ENCODE measurements around the gene FLT1. TPM values are rescaled to one million over a fixed set of nuclear protein-coding genes. Genes with fewer than 3 reads are reported as not detected.

FLT1 gene
- total RNA-seq, 1 experiment from 2014 or later = 0.25 TPM

DNA sequence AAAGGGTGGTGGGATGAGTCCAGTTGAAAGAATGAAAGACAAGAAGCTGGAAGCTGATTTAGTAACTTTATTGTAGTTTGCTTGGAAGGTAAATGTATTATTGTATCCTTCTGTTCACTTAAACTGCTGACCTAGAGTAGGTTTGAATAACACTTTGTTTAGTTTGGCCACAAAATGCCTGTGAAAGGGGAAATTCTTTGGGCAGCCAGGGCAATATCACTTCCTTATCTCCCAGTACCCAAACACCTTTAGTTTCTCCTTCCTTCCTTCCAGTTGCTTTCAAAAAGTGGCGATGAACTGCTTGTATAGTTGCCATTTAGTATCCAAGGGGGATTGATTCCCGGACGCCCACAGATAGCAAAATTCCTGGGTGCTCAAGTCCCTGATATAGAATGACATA is 236.5 kb downstream of the FLT1 start:
- Histone ChIP-seq H3K4me1 (ENCODE audit: control insufficient read depth in 1 of 2, insufficient read depth in 2 of 2, low read length in 2 of 2) (no peaks in the 10 kb centered on the region), H3K9me3 (ENCODE audit: control insufficient read depth in 1 of 2, insufficient read depth in 1 of 2, low read depth in 1 of 2, low read length in 2 of 2) (no peaks in the 10 kb centered on the region), H3K4me2 (ENCODE audit: low read length) (no peak overlapping the region), H3K27ac (ENCODE audit: low read depth, low read length) (no peak overlapping the region), H3K9me2 (ENCODE audit: insufficient read depth) (no peaks in the 10 kb centered on the region), H3K36me3 (ENCODE audit: control insufficient read depth in 1 of 2, insufficient read depth in 2 of 2, low read length in 2 of 2) (peaks cover 3 to 9% of the 10 kb centered on the region in 2 experiments; a peak in 3 of 4 replicates), H3K27me3 (ENCODE audit: insufficient read depth, low read length) (no peaks in the 10 kb centered on the region), H3K4me3 (replicated peaks in 1 of 2; ENCODE audit: low read depth in 1 of 2, low read length in 2 of 2) (no peak overlapping the region), H3K79me2 (ENCODE audit: insufficient read depth, low read length) (no peaks in the 10 kb centered on the region), H4K20me1 (ENCODE audit: insufficient read depth) (no peaks in the 10 kb centered on the region; the same call in 1 of the 2 replicates), H2AFZ (ENCODE audit: low read depth, low read length, poor library complexity, severe bottlenecking) (no peak overlapping the region), H3K9ac (ENCODE audit: low read length) (no peak overlapping the region)
- POLR2A ChIA-PET = no interaction called here
- intact Hi-C loops (cut with micrococcal nuclease) = no loop called here
- CTCF ChIA-PET = no interaction called here
- RAD21 ChIA-PET (ENCODE audit: low non-redundant PET in 1 of 2, low total read pairs in 2 of 2, uncharacterized antibody in 2 of 2, unreplicated experiment in 2 of 2) = no interaction called here
- no peak for TF ChIP-seq SP1 (IDR thresholded peaks at IDR 0.05; ENCODE audit: low read depth)
- TF ChIP-seq, protein P1, sequence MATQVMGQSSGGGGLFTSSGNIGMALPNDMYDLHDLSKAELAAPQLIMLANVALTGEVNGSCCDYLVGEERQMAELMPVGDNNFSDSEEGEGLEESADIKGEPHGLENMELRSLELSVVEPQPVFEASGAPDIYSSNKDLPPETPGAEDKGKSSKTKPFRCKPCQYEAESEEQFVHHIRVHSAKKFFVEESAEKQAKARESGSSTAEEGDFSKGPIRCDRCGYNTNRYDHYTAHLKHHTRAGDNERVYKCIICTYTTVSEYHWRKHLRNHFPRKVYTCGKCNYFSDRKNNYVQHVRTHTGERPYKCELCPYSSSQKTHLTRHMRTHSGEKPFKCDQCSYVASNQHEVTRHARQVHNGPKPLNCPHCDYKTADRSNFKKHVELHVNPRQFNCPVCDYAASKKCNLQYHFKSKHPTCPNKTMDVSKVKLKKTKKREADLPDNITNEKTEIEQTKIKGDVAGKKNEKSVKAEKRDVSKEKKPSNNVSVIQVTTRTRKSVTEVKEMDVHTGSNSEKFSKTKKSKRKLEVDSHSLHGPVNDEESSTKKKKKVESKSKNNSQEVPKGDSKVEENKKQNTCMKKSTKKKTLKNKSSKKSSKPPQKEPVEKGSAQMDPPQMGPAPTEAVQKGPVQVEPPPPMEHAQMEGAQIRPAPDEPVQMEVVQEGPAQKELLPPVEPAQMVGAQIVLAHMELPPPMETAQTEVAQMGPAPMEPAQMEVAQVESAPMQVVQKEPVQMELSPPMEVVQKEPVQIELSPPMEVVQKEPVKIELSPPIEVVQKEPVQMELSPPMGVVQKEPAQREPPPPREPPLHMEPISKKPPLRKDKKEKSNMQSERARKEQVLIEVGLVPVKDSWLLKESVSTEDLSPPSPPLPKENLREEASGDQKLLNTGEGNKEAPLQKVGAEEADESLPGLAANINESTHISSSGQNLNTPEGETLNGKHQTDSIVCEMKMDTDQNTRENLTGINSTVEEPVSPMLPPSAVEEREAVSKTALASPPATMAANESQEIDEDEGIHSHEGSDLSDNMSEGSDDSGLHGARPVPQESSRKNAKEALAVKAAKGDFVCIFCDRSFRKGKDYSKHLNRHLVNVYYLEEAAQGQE (IDR thresholded peaks at IDR 0.05; ENCODE audit: low read depth) = no peak
- TF ChIP-seq, protein P2, sequence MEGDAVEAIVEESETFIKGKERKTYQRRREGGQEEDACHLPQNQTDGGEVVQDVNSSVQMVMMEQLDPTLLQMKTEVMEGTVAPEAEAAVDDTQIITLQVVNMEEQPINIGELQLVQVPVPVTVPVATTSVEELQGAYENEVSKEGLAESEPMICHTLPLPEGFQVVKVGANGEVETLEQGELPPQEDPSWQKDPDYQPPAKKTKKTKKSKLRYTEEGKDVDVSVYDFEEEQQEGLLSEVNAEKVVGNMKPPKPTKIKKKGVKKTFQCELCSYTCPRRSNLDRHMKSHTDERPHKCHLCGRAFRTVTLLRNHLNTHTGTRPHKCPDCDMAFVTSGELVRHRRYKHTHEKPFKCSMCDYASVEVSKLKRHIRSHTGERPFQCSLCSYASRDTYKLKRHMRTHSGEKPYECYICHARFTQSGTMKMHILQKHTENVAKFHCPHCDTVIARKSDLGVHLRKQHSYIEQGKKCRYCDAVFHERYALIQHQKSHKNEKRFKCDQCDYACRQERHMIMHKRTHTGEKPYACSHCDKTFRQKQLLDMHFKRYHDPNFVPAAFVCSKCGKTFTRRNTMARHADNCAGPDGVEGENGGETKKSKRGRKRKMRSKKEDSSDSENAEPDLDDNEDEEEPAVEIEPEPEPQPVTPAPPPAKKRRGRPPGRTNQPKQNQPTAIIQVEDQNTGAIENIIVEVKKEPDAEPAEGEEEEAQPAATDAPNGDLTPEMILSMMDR (IDR thresholded peaks at IDR 0.05 in 2 of 3, conservative IDR thresholded peaks at IDR 0.05 in 1 of 3; ENCODE audit: borderline replicate concordance in 1 of 3, insufficient read depth in 1 of 3, low read depth in 2 of 3, low read length in 2 of 3) = no peak
- TF ChIP-seq, protein P3, sequence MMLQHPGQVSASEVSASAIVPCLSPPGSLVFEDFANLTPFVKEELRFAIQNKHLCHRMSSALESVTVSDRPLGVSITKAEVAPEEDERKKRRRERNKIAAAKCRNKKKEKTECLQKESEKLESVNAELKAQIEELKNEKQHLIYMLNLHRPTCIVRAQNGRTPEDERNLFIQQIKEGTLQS (IDR thresholded peaks at IDR 0.05) = no peak
- TF ChIP-seq CBX3 (IDR thresholded peaks at IDR 0.05; ENCODE audit: low read depth) = no peak
- no peak for TF ChIP-seq POLR2AphosphoS5 (IDR thresholded peaks at IDR 0.05; ENCODE audit: low read depth, low read length)
- TF ChIP-seq YY1 (IDR thresholded peaks at IDR 0.05; ENCODE audit: extremely low read depth, insufficient replicate concordance, low read depth, low read length) = no peak
- TF ChIP-seq JUND (IDR thresholded peaks at IDR 0.05) = no peak
- ATAC-seq (no peak), DNase-seq (ENCODE audit: low read depth, low spot score) (no peak)
- BruUV-seq (replicated peaks) = no TSS peak
